Measurements from ENCODE around the gene SH3GLB1. TPM values are rescaled to one million over a fixed set of nuclear protein-coding genes. Genes with fewer than 3 reads are reported as not detected.

Gene SH3GLB1
- polyA plus RNA-seq, 2 of the 4 experiments (the other 2 are of a cell fraction) = 22.2 to 33.9 TPM

GRCh38 chr1:86754265-86754974, 50.0 kb downstream of the SH3GLB1 start:
- no peak for TF ChIP-seq RARB (CRISPR knock-in tag; IDR thresholded peaks at IDR 0.05)
- no peak for TF ChIP-seq HOXB13 (CRISPR knock-in tag; IDR thresholded peaks at IDR 0.05; ENCODE audit: low read depth)
- no peak for TF ChIP-seq CHD2 (IDR thresholded peaks at IDR 0.05; ENCODE audit: low read length, partially characterized antibody)
- Histone ChIP-seq H3K4me3 (no peak overlapping the region), H3K4me1 (no peaks in the 10 kb centered on the region), H3K27ac (no peak overlapping the region), H3K9me3 (no peaks in the 10 kb centered on the region), H3K4me2 (no peak overlapping the region)
- POLR2A ChIA-PET = no interaction called here
- ATAC-seq (no peak), DNase-seq (ENCODE audit: low read depth in 1 of 2, low spot score in 1 of 2) (no peak), FAIRE-seq (no peak)
- CTCF ChIA-PET = interaction anchor here (0.8 to 1.1 kb wide), 3 partner anchors 8 to 210 kb away, joined by 3 to 4 read pairs (median 3); no protein-coding TSS in a partner anchor
- 42% methylated on average over 4 of the region's 4 CpGs for WGBS (ENCODE audit: missing lambda C conversion rate)

- no peak for FAIRE-seq
- TF ChIP-seq JUN (IDR thresholded peaks at IDR 0.05) = no peak
- TF ChIP-seq, protein P1, sequence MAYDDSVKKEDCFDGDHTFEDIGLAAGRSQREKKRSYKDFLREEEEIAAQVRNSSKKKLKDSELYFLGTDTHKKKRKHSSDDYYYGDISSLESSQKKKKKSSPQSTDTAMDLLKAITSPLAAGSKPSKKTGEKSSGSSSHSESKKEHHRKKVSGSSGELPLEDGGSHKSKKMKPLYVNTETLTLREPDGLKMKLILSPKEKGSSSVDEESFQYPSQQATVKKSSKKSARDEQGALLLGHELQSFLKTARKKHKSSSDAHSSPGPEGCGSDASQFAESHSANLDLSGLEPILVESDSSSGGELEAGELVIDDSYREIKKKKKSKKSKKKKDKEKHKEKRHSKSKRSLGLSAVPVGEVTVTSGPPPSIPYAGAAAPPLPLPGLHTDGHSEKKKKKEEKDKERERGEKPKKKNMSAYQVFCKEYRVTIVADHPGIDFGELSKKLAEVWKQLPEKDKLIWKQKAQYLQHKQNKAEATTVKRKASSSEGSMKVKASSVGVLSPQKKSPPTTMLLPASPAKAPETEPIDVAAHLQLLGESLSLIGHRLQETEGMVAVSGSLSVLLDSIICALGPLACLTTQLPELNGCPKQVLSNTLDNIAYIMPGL (CRISPR knock-in tag; IDR thresholded peaks at IDR 0.05; ENCODE audit: borderline replicate concordance) = no peak
- TF ChIP-seq, protein P2, sequence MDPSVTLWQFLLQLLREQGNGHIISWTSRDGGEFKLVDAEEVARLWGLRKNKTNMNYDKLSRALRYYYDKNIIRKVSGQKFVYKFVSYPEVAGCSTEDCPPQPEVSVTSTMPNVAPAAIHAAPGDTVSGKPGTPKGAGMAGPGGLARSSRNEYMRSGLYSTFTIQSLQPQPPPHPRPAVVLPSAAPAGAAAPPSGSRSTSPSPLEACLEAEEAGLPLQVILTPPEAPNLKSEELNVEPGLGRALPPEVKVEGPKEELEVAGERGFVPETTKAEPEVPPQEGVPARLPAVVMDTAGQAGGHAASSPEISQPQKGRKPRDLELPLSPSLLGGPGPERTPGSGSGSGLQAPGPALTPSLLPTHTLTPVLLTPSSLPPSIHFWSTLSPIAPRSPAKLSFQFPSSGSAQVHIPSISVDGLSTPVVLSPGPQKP (IDR thresholded peaks at IDR 0.05; ENCODE audit: low read depth, low read length) = no peak
- no peak for TF ChIP-seq CHD4 (IDR thresholded peaks at IDR 0.05; ENCODE audit: borderline replicate concordance)
- CTCF ChIA-PET = interaction anchor here (0.6 to 1.3 kb wide), 4 partner anchors 12 to 1979 kb away, joined by 3 to 5 read pairs (median 4); no protein-coding TSS in a partner anchor
- H3K27ac ChIP-seq = no peak overlapping the region
- H3K4me2 ChIP-seq = no peak overlapping the region
- H3K9me3 ChIP-seq = no peaks in the 10 kb centered on the region
- no peak for DNase-seq (ENCODE audit: low read depth in 1 of 2, low spot score in 1 of 2)
- no peak overlapping the region for H3K4me3 ChIP-seq
- ATAC-seq = no peak
- POLR2A ChIA-PET = no interaction called here
- no peaks in the 10 kb centered on the region for H3K4me1 ChIP-seq
These were observed 51.7 kb downstream of the SH3GLB1 start for GRCh38 chr1:86756062-86756406.

DNA sequence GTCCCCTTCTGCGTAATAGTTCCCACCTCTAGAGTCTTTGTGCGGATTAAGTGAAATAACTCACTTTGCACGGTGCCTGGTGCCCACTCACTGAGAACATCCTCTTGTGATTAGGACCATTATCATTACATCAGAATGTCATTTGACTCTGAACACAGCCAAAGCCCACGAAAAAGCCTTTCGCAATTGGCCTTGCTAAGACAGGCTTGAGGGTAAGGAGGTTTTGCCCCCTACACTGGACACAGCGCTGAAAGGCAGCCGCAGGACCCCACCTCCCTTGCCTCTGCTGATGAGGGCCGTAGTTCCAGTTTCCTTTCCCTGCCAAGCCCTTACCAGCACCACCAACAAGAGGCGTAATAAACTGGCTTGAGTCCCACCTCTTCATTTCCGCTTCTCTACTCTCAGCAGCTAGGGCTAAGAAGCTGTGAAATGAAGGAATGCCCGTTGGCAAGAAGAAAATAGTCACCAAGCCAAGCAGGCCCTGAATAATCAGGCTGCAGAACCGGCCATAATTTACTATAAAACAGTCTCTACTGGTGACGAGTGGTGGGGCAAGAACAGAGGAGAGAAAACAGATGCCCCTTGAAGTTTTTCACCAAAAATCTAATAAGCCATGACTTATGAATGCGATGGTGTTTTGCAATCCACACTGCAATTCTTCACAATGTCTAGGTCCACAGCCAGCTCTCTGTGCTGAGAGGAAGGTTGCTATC, 53.1 kb downstream of the SH3GLB1 start:
- no peak overlapping the region for H3K4me3 ChIP-seq
- ChIA-PET CTCF (interaction anchor here (0.9 to 1.5 kb wide), 4 partner anchors 10 to 16 kb away, joined by 3 to 5 read pairs (median 3); no protein-coding TSS in a partner anchor), POLR2A (interaction anchor here (1.2 kb wide), 1 partner anchor 16 kb away, joined by 3 read pairs; no protein-coding TSS in a partner anchor)
- H3K4me1 ChIP-seq = no peaks in the 10 kb centered on the region
- H3K27ac ChIP-seq = no peak overlapping the region
- no peak for DNase-seq (ENCODE audit: low read depth in 1 of 2, low spot score in 1 of 2)
- TF ChIP-seq MAX (IDR thresholded peaks at IDR 0.05) (no peak), EHF (CRISPR knock-in tag; IDR thresholded peaks at IDR 0.05) (no peak), ZNF302 (CRISPR knock-in tag; IDR thresholded peaks at IDR 0.05) (no peak), CHD2 (IDR thresholded peaks at IDR 0.05; ENCODE audit: low read length, partially characterized antibody) (no peak), TP53 (CRISPR knock-in tag; IDR thresholded peaks at IDR 0.05) (no peak), CBX2 (IDR thresholded peaks at IDR 0.05; ENCODE audit: borderline replicate concordance, low read depth) (no peak), JUN (IDR thresholded peaks at IDR 0.05) (no peak), HES2 (IDR thresholded peaks at IDR 0.05) (no peak), CBX8 (IDR thresholded peaks at IDR 0.05) (no peak), CHD4 (IDR thresholded peaks at IDR 0.05; ENCODE audit: borderline replicate concordance) (no peak), JUNB (IDR thresholded peaks at IDR 0.05) (no peak), RCOR1 (IDR thresholded peaks at IDR 0.05; ENCODE audit: low read depth, low read length) (no peak), RAD21 (conservative IDR thresholded peaks at IDR 0.05 in 1 of 2, IDR thresholded peaks at IDR 0.05 in 1 of 2) (no peak), EP300 (IDR thresholded peaks at IDR 0.05) (no peak)
- TF ChIP-seq, protein P1 (CRISPR knock-in tag; IDR thresholded peaks at IDR 0.05; ENCODE audit: borderline replicate concordance) = no peak
- TF ChIP-seq, protein P3, sequence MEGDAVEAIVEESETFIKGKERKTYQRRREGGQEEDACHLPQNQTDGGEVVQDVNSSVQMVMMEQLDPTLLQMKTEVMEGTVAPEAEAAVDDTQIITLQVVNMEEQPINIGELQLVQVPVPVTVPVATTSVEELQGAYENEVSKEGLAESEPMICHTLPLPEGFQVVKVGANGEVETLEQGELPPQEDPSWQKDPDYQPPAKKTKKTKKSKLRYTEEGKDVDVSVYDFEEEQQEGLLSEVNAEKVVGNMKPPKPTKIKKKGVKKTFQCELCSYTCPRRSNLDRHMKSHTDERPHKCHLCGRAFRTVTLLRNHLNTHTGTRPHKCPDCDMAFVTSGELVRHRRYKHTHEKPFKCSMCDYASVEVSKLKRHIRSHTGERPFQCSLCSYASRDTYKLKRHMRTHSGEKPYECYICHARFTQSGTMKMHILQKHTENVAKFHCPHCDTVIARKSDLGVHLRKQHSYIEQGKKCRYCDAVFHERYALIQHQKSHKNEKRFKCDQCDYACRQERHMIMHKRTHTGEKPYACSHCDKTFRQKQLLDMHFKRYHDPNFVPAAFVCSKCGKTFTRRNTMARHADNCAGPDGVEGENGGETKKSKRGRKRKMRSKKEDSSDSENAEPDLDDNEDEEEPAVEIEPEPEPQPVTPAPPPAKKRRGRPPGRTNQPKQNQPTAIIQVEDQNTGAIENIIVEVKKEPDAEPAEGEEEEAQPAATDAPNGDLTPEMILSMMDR (IDR thresholded peaks at IDR 0.05) = no peak
- WGBS (ENCODE audit: missing lambda C conversion rate) = 79% methylated on average over 14 of the region's 14 CpGs
- no peak overlapping the region for H3K4me2 ChIP-seq
- no peak for FAIRE-seq
- H3K9me3 ChIP-seq = no peaks in the 10 kb centered on the region
- ATAC-seq = no peak

All from A549 (cell line).